GM12892 (cell line): ENCODE data around the gene KRTAP12-1.
"Not testable (repeated sequence)": the region's sequence is repeated elsewhere in the genome, so short reads cannot be mapped to it uniquely, and the experiment has no call there.

ENCODE experiments used
- DNase-seq: peaks from one replicate; pipeline ENCODE4 v3.0.0; 2011; ENCODE audit not compliant: insufficient read length
- FAIRE-seq: peaks from 2 replicates; lab custom pipeline; 2011; peaks lifted over from hg19 to GRCh38; lab: Jason Lieb, UNC
- POLR2A ChIP-seq: IDR thresholded peaks from 2 replicates; pipeline ENCODE4 v1.6.1; 2011; ENCODE audit warnings: low read depth, low read length, control low read depth
- POLR2AphosphoS5 ChIP-seq: IDR thresholded peaks from 2 replicates; pipeline ENCODE4 v1.6.1; 2011; ENCODE audit warnings: low read depth, low read length, control low read depth
- TAF1 ChIP-seq: IDR thresholded peaks from 2 replicates; pipeline ENCODE4 v1.6.1; 2011; ENCODE audit warnings: low read depth, mild to moderate bottlenecking, control low read depth, low read length, borderline replicate concordance

KRTAP12-1 gene

GRCh38 chr21:44671911-44672310 is 10.1 kb downstream of the KRTAP12-1 start:
- TF ChIP-seq POLR2AphosphoS5, result no peak
- no peak for TF ChIP-seq POLR2A
- TF ChIP-seq TAF1, result no peak
- no peak for DNase-seq
- FAIRE-seq, result no peak

GRCh38 chr21:44670642-44671432 is 11.1 kb downstream of the KRTAP12-1 start:
- FAIRE-seq, result no peak
- TF ChIP-seq POLR2AphosphoS5 (no peak), POLR2A (no peak), TAF1 (no peak)
- DNase-seq, result no peak

GRCh38 chr21:44667612-44668011 is 14.4 kb downstream of the KRTAP12-1 start:
- DNase-seq, result no peak
- TF ChIP-seq POLR2AphosphoS5 (no peak), POLR2A (no peak), TAF1 (no peak)
- no peak for FAIRE-seq

- DNase-seq, result no peak
- TF ChIP-seq POLR2A (no peak), TAF1 (no peak), POLR2AphosphoS5 (no peak)
- FAIRE-seq, result no peak
Observed at GRCh38 chr21:44666401-44667320, 15.3 kb downstream of the KRTAP12-1 start, which contains the start of gene KRTAP12-2. Gene KRTAP12-2 (minus strand): TSS chr21:44666927. CDS start chr21:44666886, 41 bp downstream.

- no peak for FAIRE-seq
- TF ChIP-seq TAF1, result no peak
- TF ChIP-seq POLR2A, result no peak
- TF ChIP-seq POLR2AphosphoS5, result no peak
- DNase-seq, result no peak
Observed at GRCh38 chr21:44664691-44665090, 17.3 kb downstream of the KRTAP12-1 start.

- DNase-seq, FAIRE-seq: not testable (repeated sequence)
Observed at GRCh38 chr21:44661567-44661966, 20.4 kb downstream of the KRTAP12-1 start.

GRCh38 chr21:44658913-44659595 is 22.9 kb downstream of the KRTAP12-1 start:
- TF ChIP-seq POLR2A, result no peak
- TF ChIP-seq TAF1, result no peak
- no peak for DNase-seq
- no peak for FAIRE-seq

GRCh38 chr21:44658541-44658910 is 23.4 kb downstream of the KRTAP12-1 start:
- no peak for FAIRE-seq
- DNase-seq, result no peak
- no peak for TF ChIP-seq POLR2A
- TF ChIP-seq TAF1, result no peak
- no peak for TF ChIP-seq POLR2AphosphoS5

- TF ChIP-seq TAF1 (no peak), POLR2AphosphoS5 (no peak), POLR2A (no peak)
- no peak for FAIRE-seq
Observed at GRCh38 chr21:44657635-44658540, 24.1 kb downstream of the KRTAP12-1 start, which contains the start of gene KRTAP12-3. Gene KRTAP12-3 (plus strand): TSS chr21:44657932. CDS start chr21:44657980, 48 bp downstream.

GRCh38 chr21:44656868-44657267 is 25.1 kb downstream of the KRTAP12-1 start:
- TF ChIP-seq TAF1 (no peak), POLR2AphosphoS5 (no peak), POLR2A (no peak)
- no peak for FAIRE-seq

More at GRCh38 chr21:44657635-44658540, 24.1 kb downstream of the KRTAP12-1 start, which contains the start of gene KRTAP12-3:
- DNase-seq, result no peak

More at GRCh38 chr21:44656868-44657267, 25.1 kb downstream of the KRTAP12-1 start:
- DNase-seq, result no peak
